Dermis microvascular lymphatic vessel endothelial cell (primary cell): ENCODE measurements around the gene CRAT. TPM values are rescaled to one million over a fixed set of nuclear protein-coding genes. Genes with fewer than 3 reads are reported as not detected.

Experiments used
- DNase-seq, 2 donors: peaks; one replicate each; pipeline versions ENCODE4 v3.0.0 to v3.0.0-alpha.2; 2010; ENCODE audit warnings: low read depth in 2 of 2
- total RNA-seq: library from RNA; depleted of rRNA; stranded (reverse); fragments of >200 nt; gene quantifications from 2 replicates; pipeline ENCODE4 v1.2.1, GENCODE V29; 2014

Gene CRAT
- 24.8 and 37.3 TPM in 2 replicates for total RNA-seq

DNA sequence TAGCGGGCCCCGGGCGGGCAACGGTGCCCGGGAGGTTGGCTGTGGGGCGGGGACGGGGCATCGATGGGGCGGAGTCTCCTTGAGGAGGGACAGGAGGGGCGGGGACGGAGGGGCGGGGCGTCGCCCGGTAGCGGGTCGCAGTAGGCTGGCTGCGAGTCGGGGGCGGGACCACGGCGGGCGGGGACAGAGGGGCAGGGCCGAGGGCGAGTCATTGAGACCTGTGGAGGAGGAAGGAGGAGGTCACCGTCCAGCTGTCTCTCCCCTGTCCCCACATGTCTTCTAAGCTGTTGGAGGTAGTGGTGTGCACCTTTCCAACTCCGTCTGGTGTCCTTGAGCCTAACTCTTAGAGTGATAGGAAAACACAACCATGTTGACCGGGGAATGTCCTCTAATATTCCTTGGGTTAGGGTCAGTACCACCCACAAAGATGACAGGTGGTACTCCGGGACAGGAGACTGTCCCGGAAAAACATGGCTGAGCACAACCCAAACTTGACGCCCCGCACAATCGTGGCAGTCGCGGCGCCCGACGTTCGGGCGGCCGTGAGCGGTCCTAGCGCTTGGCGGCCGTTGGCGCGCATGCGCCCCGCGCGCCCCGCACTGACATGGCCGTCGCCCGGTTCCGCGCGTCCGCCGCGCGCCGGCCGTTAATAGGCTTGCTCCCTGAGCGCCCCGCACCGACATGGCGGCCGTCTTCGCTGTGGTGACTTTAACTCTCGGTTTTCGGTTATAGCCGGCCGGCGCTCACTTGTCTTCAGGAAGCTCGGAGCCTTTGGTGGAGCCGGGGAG is at the start of gene CRAT, which contains the start of gene PTPA:
TSS of gene CRAT (minus strand) at position 54 of the 788 bp plus-strand sequence. CDS start 284 bp downstream, outside the sequence.
TSS of gene PTPA (plus strand) at position 676 of the 788 bp plus-strand sequence. CDS start 186 bp downstream, outside the sequence.
- peak; percentile 79 to 97 for DNase-seq

DNA sequence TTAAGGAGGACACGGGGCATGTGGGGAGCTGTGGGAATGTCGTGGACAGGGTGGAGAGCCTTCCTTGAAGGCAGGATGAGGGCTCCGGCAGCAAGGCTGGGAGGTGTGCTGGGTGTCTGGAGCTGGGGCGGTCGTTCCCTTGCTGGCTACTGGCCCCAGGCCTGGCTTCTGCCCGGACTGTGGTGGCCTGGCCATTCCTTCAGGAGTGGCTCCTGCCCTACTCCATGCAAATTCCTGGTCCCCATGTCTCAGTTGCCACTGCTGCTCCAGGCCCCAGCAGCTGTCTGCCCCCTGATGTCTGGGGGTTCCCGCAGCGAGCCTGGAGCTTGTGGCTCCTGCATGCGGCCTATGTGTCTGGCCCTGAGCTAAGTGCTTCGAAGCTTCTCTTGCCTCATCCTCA is 45.6 kb upstream of the CRAT start:
- no peak for DNase-seq

GRCh38 chr9:129154866-129155477 is 44.4 kb upstream of the CRAT start:
- no peak for DNase-seq

- no peak for DNase-seq
These were observed 40.9 kb upstream of the CRAT start for GRCh38 chr9:129151469-129151868.

- DNase-seq: no peak
These were observed 40.1 kb upstream of the CRAT start for GRCh38 chr9:129150672-129151211.

GRCh38 chr9:129150122-129150521 is 39.5 kb upstream of the CRAT start:
- DNase-seq: no peak

GRCh38 chr9:129149442-129149841 is 38.8 kb upstream of the CRAT start:
- no peak for DNase-seq

DNA sequence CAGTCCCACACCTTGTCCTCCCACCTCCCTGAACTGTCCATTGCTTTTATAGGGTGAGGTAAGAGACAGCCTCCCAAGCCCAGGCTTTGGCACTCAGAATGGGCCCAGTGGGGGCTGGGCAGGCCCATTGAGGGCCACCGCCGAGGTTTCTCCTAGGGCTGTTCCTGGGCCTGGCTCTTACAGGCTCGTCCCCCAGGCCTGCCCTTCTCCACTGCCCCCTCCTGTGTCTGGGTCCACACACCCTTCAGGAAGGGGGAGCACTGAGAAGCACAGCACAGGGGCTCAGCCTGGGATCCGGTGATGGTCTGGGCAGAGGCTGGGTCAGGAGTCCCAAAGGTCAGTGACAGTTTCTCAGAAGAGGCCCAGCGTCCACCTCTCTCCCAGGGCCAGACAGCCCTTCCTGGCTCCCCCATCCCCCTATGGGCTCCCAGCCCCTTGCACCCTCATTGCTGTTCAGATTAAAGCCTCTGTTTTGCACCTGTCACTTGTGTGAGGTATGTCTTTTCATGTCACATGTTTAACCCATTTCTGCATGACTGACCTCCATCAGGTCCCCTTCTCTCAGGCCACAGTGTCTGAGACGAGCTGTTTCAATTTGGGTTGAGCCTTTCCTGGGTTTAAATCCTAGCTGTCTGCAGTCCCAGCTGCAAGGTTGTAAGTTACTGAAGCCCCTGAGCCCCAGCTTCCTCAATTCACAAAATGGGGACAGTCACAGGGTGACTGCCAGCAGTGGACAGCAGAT is 38.0 kb upstream of the CRAT start:
- DNase-seq: no peak

DNA sequence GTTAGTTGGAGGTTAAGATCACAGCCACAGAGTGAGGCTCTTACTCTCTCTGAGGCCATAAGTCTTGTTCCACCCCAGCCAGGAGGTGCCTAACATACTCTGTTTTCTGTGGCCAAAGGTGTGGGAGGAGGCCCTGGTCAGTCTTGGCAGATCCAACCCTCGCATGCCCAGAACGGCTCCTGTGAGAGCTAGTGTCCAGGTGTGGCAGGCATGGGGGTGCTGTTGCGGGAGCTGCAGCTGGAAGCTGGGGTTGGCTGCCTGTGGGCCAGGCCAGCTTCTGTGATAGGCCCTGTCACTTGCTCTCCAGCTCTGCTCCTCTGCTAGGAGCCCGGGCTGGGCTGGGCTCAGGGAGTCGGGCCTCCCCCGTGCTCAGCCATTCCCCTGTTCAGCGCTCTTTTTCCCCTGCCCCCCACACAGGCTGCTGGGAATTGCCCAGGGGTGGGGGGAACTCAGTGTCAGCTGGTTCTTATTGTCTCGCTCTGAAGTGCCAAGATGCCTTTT is 35.9 kb upstream of the CRAT start:
- no peak for DNase-seq

DNA sequence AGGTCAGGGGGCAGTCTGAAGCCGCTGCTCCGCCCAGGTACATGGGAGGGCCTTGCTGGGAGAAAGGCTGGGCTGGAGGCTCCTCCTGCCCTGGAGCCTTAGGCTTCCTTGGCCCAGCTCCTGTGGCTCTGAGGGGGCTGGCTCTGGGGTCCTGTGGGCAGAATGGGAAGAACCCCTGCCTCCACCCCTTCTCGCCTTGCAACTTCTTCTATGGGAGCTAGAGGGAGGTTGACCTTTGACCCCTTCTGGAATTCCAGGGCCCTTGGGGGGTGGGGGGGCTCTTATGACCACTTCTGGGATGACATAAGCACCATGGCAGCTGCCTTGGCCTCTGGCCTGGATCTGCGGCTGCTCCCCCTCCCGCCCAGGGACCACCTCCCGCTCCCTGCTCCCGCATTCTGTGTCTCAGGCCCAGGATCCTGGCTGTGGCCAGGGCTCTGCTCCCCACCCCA is 35.3 kb upstream of the CRAT start:
- no peak for DNase-seq

DNA sequence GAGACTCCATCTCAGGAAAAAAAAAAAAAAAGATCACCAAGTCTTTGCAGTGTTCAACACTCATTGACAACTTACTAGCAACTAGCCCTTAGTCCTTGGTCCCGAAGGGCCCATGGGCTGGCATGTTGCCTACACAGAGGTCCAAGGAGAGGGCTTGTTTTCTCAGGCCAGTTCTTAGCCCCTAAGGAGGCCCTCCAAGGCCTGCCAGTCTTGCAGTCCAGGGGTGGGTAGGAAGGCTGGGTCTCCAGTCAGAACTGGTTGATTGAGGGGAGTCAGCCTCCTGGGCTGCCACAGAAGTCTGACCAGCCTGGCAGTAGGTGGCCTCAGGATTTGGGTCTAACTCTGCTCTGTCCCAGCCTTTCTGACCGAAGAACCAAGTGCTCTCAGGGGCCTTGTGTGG is 34.7 kb upstream of the CRAT start:
- no peak for DNase-seq

DNA sequence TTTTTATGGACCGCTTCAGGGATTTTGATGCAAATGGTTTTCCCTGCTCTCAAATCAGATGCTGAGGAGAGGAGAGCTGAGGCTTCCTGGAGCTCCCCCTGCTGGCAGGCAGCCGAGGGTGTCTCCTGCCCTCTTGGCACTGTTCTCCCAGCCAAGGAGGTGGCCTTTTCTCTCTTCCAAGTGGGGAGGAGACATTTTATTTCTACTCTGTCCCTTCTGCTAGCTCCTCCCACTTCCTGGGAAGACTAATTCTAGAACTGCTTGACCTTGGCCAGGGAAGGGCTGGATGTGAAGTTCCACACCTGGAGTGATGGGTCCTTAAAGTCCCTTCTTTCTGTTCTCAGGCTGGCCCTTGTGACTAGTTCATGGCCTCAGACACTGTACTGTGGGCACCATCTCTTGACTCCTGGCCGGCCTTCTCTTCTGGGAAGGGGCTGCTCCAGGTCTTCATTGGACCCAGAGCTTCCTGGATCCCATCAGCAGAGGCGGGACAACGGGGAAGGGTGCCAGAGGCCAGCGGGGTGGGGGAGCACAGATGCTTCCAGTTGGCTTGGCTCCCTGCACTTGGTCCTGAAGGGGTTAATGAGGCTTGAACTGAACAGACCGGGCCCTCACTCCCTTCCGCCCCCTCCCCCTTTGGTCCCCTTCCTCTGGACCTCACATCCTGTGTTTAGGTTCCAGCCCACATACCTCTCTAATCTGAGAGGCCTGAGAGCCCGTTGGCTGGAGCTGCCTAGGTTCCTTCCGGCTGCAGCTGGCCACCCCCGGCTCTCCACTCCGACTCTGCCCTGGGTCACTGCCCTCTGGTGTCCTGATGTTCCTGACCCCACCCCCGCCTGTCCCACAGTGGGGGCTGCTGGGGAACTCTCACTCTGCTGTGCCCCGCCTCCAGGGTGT is 32.7 kb upstream of the CRAT start:
- DNase-seq: peak; percentile 82 to 97

DNA sequence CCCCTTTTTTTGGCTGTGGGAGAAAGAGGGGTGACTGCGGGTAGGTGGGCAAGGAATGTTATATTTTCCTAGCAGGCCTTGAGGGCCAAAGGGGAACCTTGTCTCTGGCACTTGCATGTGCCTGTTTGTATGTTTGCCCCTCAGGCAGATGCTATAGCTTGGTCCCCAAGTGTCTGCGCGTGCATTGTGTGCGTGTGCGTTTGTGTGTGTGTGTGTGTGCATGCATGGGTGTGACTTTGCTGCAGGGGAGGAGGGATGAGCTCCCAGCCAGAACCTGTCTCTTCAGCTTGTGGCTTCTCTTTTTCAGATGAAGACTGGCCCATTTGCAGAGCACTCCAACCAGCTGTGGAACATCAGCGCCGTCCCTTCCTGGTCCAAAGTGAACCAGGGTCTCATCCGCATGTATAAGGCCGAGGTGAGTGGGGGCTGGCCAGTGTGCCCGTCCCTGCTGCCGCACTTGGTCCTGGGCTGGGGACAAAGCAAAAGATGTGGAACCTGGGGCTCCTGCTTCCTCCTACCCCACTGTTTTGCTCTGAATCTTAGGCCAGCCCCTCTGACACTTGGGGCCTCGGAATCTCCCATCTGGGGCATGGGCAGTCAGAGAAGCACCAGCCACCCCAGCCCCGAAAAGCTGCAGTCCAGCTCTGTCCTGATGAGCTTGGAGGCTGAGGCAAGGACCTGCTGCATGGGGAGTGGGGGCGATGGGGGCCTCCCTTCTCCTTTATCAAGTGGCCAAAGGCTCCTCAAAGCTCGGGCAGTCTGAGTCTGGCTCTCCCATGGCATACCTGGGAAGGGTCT is 31.7 kb upstream of the CRAT start:
- no peak for DNase-seq

- DNase-seq: peak; percentile 83 to 95
These were observed 30.8 kb upstream of the CRAT start for GRCh38 chr9:129141066-129142041.

GRCh38 chr9:129140397-129141065 is 29.9 kb upstream of the CRAT start:
- peak in 1 of 2 donors; percentile 42 for DNase-seq

GRCh38 chr9:129139993-129140396 is 29.4 kb upstream of the CRAT start:
- peak; percentile 97 to 100 for DNase-seq

DNA sequence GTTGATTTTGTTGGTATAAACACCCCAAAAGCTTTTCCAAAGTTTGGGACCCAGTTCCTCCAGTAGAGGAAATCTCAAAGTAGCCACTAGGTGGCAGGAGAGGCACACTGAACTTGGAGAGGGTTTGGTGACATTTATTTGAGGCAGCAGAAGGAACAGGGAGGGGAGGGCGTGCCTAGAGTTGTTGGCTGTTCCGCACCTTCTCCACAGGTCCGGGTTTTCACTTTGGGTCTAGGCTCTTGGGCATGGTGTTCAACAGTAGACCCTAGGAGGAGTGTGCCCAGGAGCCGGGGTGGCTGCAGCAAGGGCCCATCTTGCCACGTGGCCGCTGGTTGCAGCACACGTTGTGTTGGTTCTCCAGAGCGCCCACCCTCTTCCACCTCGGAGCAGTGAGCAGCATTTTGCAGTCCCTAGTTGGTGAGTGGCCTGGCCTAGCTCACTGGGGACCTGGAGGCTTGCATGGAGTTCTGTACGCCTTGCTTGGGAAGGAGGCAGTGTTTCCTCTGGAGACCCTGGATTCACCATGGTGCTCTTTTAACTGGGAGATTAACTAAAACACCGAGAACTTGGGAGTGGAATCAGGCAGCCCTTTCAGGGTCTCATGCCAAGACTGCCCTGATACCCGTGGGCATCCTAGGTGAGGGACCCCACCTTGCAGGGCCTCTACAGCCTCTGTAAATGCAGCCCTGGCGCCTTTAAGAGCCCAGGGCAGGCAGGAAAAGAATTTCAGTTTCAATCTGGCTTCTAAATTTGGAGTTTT is 28.8 kb upstream of the CRAT start:
- peak; percentile 81 to 86 for DNase-seq
